PC-9 (cell line): ENCODE measurements around the gene BCR.

ENCODE experiments used
- CTCF ChIP-seq: fragments of 200-600 bp; sonication (generic); conservative IDR thresholded peaks from 2 replicates; pipeline ENCODE4 v1.6.1; 2017; ENCODE audit warnings: mixed run types, antibody characterized with exemption, mild to moderate bottlenecking, moderate library complexity
- EZH2 ChIP-seq: fragments of 200-600 bp; sonication (generic); IDR thresholded peaks from 2 replicates; pipeline ENCODE4 v1.8.0; 2017; ENCODE audit warnings: antibody characterized with exemption, low read depth

GRCh38 chr22:23270212-23270733, 90.0 kb downstream of the BCR start:
- TF ChIP-seq CTCF (no peak), EZH2 (no peak)
